Ramos (cell line): ENCODE results near the gene SLC17A2.

Source experiments
- in situ Hi-C: fragments of 300-500 bp; cut with MboI; formaldehyde crosslinking; loops from one replicate; pipeline ENCODE4 v1.14.3; 2022; ENCODE audit warnings: low sequenced_read_pairs; ENCODE audit not compliant: unreplicated experiment

Gene SLC17A2

GRCh38 chr6:25925876-25926275, 4.6 kb downstream of the SLC17A2 start:
- in situ Hi-C loops: no loop called here

- in situ Hi-C loops: no loop called here
Measured at GRCh38 chr6:25922301-25922700, 8.2 kb downstream of the SLC17A2 start.

GRCh38 chr6:25921525-25922203, 8.8 kb downstream of the SLC17A2 start:
- in situ Hi-C loops: no loop called here

- in situ Hi-C loops: no loop called here
Measured at GRCh38 chr6:25919657-25920056, 10.8 kb downstream of the SLC17A2 start.

- in situ Hi-C loops: no loop called here
Measured at GRCh38 chr6:25918083-25918683, 12.3 kb downstream of the SLC17A2 start.

- in situ Hi-C loops: no loop called here
Measured at GRCh38 chr6:25916789-25917490, 13.6 kb downstream of the SLC17A2 start.

- in situ Hi-C loops: no loop called here
Measured at GRCh38 chr6:25916330-25916729, 14.2 kb downstream of the SLC17A2 start.

- in situ Hi-C loops: no loop called here
Measured at GRCh38 chr6:25913741-25914140, 16.8 kb downstream of the SLC17A2 start.

GRCh38 chr6:25911351-25911750, 19.1 kb downstream of the SLC17A2 start:
- in situ Hi-C loops: no loop called here

- in situ Hi-C loops: no loop called here
Measured at GRCh38 chr6:25907475-25908014, 22.9 kb downstream of the SLC17A2 start.

- in situ Hi-C loops: no loop called here
Measured at GRCh38 chr6:25903467-25904099, 26.9 kb downstream of the SLC17A2 start.

- in situ Hi-C loops: no loop called here
Measured at GRCh38 chr6:25902071-25902470, 28.4 kb downstream of the SLC17A2 start.

GRCh38 chr6:25900843-25901242, 29.6 kb downstream of the SLC17A2 start:
- in situ Hi-C loops: no loop called here

- in situ Hi-C loops: no loop called here
Measured at GRCh38 chr6:25899580-25900408, 30.7 kb downstream of the SLC17A2 start.

GRCh38 chr6:25899123-25899522, 31.4 kb downstream of the SLC17A2 start:
- in situ Hi-C loops: no loop called here

GRCh38 chr6:25898289-25898977, 32.1 kb downstream of the SLC17A2 start:
- in situ Hi-C loops: no loop called here

- in situ Hi-C loops: no loop called here
Measured at GRCh38 chr6:25896252-25896651, 34.2 kb downstream of the SLC17A2 start.

- in situ Hi-C loops: no loop called here
Measured at GRCh38 chr6:25895771-25896170, 34.7 kb downstream of the SLC17A2 start.

GRCh38 chr6:25893778-25894177, 36.7 kb downstream of the SLC17A2 start:
- in situ Hi-C loops: no loop called here
